ENCODE results near the gene LGALS9B.
"Not testable (repeated sequence)": the region's sequence is repeated elsewhere in the genome, so short reads cannot be mapped to it uniquely, and the experiment has no call there.

Gene LGALS9B

GRCh38 chr17:20467447-20467846, at the start of gene LGALS9B:
Gene LGALS9B (minus strand): TSS chr17:20467539. CDS start chr17:20467470, 69 bp downstream.
- not testable (repeated sequence) for DNase-seq (ENCODE audit: low spot score)

DNA sequence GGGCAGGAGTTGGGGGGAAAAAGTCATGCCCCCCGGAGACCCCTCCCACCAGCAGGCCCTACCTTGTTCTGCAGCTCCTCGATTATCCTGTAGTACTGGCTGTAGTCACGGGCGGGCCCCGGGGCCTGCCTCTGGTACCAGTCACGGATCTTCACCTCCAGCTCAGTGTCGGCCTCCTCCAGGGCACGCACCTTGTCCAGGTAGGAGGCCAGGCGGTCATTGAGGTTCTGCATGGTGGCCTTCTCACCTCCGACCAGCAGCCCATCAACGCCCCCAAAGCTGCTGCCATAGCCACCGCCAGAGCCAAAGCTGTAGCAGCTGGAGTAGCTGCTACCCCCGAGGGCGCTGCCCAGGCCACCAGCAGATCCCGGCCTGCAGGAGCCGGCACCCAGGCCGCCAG, 49.6 kb upstream of the LGALS9B start:
- DNase-seq (ENCODE audit: low spot score), result not testable (repeated sequence)

DNA sequence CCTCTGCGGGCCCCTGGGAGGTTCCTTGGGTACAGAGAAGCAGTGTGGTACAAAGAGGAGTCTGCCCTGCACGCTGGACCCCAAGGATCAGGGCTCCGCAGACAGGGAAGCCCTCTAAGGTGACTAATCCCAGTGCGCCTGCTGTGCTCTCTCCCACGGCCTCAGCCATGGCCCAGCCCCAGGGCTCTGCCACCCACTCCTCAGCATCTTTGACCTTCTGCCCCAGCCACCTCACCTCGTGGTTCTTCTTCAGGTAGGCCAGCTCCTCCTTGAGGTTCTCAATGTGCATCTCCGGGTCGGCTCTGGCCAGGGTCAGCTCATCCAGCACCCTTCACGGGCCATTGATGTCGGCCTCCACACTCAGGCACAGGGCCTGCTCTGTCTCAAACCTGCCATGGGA, 47.8 kb upstream of the LGALS9B start:
- not testable (repeated sequence) for DNase-seq (ENCODE audit: low spot score)

- not testable (repeated sequence) for DNase-seq (ENCODE audit: low spot score)
Observed at GRCh38 chr17:20513539-20513938, 46.2 kb upstream of the LGALS9B start.

GRCh38 chr17:20512378-20512777, 45.0 kb upstream of the LGALS9B start:
- not testable (repeated sequence) for DNase-seq (ENCODE audit: low spot score)

DNA sequence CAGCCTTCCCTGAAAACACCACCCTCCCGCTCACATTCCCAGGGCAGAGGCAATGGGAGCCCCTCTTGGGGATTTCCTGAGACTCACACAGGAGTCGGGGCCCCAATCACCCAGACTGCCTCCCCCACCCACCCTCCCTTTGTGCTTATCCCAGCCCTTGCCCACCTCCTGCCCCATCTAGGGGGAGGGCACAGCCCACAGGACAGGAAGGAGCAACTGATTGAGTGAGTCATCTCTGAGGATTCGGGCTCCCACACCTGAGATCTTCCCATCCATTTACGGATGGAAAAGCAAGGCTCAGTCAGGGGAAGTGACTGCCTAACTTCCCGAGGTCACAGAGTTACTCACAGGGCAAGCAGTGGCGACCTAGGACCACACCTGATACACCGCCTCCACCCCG, 44.4 kb upstream of the LGALS9B start:
- not testable (repeated sequence) for DNase-seq (ENCODE audit: low spot score)

GRCh38 chr17:20505333-20505732, 38.0 kb upstream of the LGALS9B start:
- DNase-seq (ENCODE audit: low spot score), result not testable (repeated sequence)

DNA sequence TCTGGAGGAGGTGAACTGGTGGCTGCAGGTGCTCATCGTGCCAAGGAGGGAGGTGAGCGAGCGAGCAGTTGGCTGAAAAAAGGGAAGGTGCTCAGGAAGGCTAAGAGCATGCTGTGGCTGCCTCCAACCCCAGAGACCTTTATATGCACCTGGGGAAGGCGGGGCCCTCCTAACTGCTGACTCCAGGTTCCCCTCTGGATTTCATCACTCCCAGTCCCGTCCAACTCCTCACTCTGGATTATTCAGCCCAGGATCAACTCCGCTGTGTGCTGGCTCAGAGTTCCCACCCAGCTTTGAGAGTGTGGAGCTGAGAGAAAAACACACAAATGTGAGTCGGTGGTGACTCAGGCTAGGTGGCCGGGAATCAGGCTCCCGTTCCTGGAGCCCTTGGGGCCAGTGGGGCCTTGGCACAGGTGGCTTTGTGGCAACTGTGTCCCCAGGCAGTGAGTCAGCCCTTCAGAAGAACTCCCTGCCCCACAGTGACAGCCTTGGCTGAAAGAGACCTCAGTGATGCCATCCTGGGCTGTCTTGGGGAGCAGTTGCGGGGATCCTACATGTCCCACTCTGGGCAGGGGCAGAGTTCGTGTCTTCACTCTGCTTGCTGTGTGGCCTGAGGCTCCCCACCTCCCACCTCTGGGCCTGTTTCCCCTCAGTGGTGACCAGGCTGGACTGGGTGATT, 37.2 kb upstream of the LGALS9B start:
- not testable (repeated sequence) for DNase-seq (ENCODE audit: low spot score)

- DNase-seq (ENCODE audit: low spot score), result not testable (repeated sequence)
Observed at GRCh38 chr17:20501896-20502295, 34.6 kb upstream of the LGALS9B start.

DNA sequence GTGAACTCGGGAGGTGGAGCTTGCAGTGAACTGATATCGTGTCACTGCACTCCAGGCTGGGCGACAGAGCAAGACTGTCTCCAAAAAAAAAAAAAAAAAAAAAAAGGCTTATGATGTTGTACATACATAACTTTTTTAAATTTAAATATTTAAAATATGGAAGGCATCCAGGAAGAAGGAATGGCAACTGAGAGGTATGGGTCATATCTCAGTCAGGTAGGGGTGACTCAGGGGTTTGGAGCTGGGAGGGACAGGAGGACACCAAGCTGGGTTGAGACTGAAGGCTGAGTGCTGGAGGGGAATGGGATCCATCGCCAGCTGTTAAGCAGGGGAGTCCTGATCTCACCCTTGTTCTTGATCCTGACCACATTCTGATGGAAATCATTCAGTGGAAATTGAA, 33.0 kb upstream of the LGALS9B start:
- DNase-seq (ENCODE audit: low spot score), result not testable (repeated sequence)

DNA sequence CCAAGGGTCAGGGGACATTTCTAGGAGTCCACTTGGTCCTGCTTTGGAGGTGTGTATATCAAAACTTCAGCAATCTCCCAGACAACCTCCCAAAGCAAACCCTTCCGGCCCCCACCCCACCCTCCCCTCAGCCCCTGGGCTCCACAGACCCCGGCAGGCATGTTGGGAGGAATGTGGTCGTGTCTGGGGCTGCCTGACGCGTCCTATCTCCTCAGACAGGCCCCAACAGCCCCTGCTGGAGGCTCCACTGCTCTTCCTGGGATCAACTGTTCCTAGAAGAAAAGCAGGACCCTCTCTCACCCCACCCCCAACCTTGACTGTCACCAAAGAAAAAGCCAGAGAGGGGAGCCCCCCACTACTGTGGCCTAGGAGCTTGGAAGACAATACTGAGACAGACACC, 28.1 kb upstream of the LGALS9B start:
- DNase-seq (ENCODE audit: low spot score), result not testable (repeated sequence)

- DNase-seq (ENCODE audit: low spot score), result not testable (repeated sequence)
Observed at GRCh38 chr17:20494735-20495134, 27.4 kb upstream of the LGALS9B start.

DNA sequence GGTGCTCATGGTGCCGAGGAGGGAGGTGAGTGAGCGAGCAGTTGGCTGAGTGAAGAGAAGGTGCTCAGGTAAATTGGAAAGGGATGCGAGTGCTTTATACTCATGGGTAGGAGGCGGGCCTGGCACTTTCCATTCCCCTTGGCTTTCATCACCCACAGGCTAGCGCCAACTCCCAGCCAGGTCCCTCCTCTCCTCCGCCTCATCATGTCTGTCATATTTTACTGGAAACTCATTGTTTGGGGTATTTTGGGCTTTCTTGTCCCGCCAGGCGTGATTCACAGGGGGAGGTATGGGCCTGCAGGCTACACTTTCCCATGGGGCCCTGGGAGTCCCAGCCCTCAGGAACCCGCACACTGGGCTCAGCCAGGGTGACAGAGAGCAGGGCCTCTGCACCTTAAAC, 26.8 kb upstream of the LGALS9B start:
- not testable (repeated sequence) for DNase-seq (ENCODE audit: low spot score)

GRCh38 chr17:20492971-20493370, 25.6 kb upstream of the LGALS9B start:
- not testable (repeated sequence) for DNase-seq (ENCODE audit: low spot score)

GRCh38 chr17:20492099-20492498, 24.8 kb upstream of the LGALS9B start:
- not testable (repeated sequence) for DNase-seq (ENCODE audit: low spot score)

GRCh38 chr17:20484930-20485329, 17.6 kb upstream of the LGALS9B start:
- not testable (repeated sequence) for DNase-seq (ENCODE audit: low spot score)

GRCh38 chr17:20479889-20480591, 12.7 kb upstream of the LGALS9B start:
- DNase-seq (ENCODE audit: low spot score), result not testable (repeated sequence)

GRCh38 chr17:20477398-20478071, 10.2 kb upstream of the LGALS9B start:
- not testable (repeated sequence) for DNase-seq (ENCODE audit: low spot score)

- not testable (repeated sequence) for DNase-seq (ENCODE audit: low spot score)
Observed at GRCh38 chr17:20475137-20475831, 7.9 kb upstream of the LGALS9B start.

DNA sequence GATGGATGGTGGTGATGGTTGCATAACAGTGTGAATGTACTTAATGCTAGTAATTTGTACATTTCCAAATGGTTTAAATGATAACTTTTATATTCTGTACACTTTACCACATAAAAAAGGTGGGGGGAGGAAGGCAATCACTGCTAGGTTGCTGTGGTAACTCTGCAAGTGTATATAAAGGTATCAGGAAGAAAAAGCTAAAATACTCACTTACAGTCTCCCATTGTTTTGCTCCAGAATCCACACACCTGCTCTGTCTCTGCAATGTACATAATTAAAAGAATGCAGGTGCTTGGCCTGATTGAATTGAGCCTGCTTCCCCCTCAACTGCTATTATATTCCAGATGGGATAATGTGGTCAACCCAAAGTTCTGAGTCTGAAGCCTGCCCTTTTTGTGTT, 6.7 kb upstream of the LGALS9B start:
- DNase-seq (ENCODE audit: low spot score), result not testable (repeated sequence)

DNA sequence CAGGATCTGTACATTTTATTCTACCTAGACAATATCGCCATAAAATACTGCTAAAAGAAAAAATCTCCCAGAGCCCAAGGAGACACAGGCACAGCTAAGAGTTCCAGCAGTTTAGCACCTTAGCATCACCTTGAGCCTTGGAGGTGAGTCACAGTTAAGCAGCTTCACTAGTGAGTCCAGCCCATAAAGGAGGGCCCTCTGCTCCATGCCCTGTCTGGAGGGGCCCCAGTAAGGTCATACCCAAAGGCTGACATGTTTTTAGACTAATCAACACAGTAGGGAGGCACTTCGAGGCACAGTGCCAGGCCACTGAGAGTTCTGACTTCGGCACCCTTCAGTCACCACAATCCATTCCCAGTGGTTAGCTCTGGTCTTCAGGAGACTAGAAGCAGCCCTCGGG, 2.6 kb upstream of the LGALS9B start:
- DNase-seq (ENCODE audit: low spot score), result not testable (repeated sequence)

GRCh38 chr17:20469107-20469506, 1.8 kb upstream of the LGALS9B start:
- not testable (repeated sequence) for DNase-seq (ENCODE audit: low spot score)
